Measurements from ENCODE around the gene SLC44A3.

- TF ChIP-seq EZH2 (IDR thresholded peaks at IDR 0.05): no peak
- TF ChIP-seq POLR2AphosphoS5 (IDR thresholded peaks at IDR 0.05; ENCODE audit: borderline replicate concordance, low read depth, low read length): no peak
These were observed 43.2 kb downstream of the SLC44A3 start for GRCh38 chr1:94863297-94863911.

All from SK-N-MC (cell line).